Fibroblast of the aortic adventitia (primary cell): ENCODE results near the gene ZC3HAV1L. TPM values are rescaled to one million over a fixed set of nuclear protein-coding genes. Genes with fewer than 3 reads are reported as not detected.
A peak's percentile ranks its signal among the peaks of the same experiment; 100 is the strongest.

Experiments
- DNase-seq: peaks from one replicate; pipeline ENCODE4 v3.0.0-alpha.2; 2010; ENCODE audit warnings: low read depth
- H3K4me3 ChIP-seq: 2 replicates; pipeline ENCODE4 v1.5.1; 2011; ENCODE audit warnings: low read depth, mild to moderate bottlenecking, control low read depth, low read length, moderate library complexity
- total RNA-seq: library from RNA; depleted of rRNA; stranded (reverse); fragments of >200 nt; gene quantifications from 2 replicates; pipeline ENCODE4 v1.2.3, GENCODE V29; 2012; ENCODE audit warnings: low replicate concordance
- TF ChIP-seq, protein P1 (sequence below): IDR thresholded peaks from 2 replicates; pipeline ENCODE4 v1.5.1; 2011; ENCODE audit warnings: mild to moderate bottlenecking, low read length, control low read depth, inconsistent platforms; ENCODE audit not compliant: insufficient read depth

The ZC3HAV1L gene, protein sequence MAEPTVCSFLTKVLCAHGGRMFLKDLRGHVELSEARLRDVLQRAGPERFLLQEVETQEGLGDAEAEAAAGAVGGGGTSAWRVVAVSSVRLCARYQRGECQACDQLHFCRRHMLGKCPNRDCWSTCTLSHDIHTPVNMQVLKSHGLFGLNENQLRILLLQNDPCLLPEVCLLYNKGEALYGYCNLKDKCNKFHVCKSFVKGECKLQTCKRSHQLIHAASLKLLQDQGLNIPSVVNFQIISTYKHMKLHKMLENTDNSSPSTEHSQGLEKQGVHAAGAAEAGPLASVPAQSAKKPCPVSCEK
- 11.9 and 36.6 TPM in 2 replicates for total RNA-seq

DNA sequence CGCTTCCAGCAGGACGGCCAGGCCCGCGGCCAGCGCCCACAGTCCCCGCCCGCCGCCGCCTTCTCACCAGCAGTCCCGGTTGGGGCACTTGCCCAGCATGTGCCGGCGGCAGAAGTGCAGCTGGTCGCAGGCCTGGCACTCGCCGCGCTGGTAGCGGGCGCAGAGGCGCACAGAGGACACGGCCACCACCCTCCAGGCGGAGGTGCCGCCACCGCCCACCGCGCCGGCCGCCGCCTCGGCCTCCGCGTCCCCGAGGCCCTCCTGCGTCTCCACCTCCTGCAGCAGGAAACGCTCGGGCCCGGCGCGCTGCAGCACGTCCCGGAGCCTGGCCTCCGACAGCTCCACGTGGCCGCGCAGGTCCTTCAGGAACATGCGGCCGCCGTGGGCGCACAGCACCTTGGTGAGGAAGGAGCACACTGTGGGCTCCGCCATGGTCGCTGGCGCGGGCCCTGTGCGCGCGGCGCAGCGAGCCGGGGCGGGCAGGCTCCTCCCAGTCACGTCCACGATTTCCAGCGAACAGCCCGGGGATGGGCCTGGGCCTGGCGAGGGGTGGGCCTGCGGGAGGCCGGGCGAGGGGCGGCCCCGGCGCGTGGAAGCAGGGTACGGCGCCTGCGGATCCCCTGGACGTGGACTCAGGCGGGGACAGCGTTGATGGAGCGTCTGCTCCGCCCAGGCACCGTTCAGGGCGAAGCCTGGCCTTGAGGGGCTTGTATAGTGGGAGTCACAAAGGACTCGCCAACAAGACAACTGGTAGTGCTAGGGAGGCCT is at the start of gene ZC3HAV1L:
ZC3HAV1L (minus strand) TSS at position 457 of the 768 bp plus-strand sequence; CDS start at position 432, 25 bp downstream.
- H3K4me3 ChIP-seq = peak within 1 kb of the TSS; percentile 76
- DNase-seq = peak; percentile 56
- TF ChIP-seq, protein P1, sequence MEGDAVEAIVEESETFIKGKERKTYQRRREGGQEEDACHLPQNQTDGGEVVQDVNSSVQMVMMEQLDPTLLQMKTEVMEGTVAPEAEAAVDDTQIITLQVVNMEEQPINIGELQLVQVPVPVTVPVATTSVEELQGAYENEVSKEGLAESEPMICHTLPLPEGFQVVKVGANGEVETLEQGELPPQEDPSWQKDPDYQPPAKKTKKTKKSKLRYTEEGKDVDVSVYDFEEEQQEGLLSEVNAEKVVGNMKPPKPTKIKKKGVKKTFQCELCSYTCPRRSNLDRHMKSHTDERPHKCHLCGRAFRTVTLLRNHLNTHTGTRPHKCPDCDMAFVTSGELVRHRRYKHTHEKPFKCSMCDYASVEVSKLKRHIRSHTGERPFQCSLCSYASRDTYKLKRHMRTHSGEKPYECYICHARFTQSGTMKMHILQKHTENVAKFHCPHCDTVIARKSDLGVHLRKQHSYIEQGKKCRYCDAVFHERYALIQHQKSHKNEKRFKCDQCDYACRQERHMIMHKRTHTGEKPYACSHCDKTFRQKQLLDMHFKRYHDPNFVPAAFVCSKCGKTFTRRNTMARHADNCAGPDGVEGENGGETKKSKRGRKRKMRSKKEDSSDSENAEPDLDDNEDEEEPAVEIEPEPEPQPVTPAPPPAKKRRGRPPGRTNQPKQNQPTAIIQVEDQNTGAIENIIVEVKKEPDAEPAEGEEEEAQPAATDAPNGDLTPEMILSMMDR = no peak

DNA sequence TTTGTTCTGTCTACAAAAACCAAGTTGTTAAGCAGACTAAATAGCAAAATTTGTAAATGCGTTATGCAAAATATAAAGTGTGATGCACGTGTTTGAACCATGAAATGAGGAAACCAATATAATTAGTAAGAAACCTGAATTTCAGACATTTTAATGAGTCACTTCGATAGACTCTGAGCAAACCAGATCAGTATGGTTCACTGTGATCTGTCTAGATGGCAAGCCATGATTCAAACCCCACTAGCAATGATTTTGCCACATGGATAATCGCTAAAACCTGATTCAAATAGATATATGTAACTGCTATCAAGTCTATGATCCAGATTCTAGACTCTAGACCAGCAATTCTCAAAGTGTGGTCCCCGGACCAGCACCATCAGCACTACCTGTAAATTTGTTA is 48.9 kb upstream of the ZC3HAV1L start:
- TF ChIP-seq, protein P1 = no peak
- no peak overlapping the region for H3K4me3 ChIP-seq
- no peak for DNase-seq

DNA sequence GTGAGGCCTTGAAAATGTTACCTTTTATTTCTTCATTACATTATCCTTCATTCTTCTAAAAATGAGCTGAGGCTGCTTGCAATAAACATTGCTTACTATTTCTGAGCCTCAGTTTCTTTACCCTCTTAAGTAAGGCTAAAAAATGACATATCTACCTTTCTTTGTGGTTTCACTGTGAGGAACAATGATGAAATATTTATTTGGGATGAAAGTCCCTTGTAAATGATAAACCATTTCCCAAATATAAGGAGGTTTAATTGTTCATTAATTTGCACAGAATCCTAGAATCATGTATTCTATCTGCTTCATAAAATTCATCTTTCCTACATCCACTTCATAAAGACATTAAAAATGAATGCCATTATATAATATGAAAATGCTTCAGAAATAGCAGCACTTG is 45.7 kb upstream of the ZC3HAV1L start:
- TF ChIP-seq, protein P1 = no peak
- no peak overlapping the region for H3K4me3 ChIP-seq
- no peak for DNase-seq

DNA sequence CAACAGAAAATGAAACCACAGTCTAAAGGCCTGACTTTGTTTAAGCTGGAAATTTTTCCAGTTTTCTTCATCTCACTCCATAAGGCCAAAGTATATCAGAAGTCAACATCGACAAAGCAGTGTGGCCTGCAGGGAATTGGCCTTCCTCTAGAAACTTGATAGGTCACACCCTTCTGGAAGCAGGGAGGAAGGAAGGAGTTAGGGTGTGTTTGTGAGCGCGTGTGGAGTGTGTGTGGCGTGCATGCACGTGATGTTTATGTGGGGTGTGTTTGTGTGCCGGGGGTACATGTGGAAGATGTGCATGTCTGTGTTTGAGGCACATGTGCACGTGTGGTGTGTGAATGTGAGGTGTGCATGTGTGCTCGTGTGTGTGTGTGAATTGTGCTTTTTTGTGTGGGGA is 45.1 kb upstream of the ZC3HAV1L start:
- TF ChIP-seq, protein P1 = no peak
- H3K4me3 ChIP-seq = no peak overlapping the region
- DNase-seq = no peak

DNA sequence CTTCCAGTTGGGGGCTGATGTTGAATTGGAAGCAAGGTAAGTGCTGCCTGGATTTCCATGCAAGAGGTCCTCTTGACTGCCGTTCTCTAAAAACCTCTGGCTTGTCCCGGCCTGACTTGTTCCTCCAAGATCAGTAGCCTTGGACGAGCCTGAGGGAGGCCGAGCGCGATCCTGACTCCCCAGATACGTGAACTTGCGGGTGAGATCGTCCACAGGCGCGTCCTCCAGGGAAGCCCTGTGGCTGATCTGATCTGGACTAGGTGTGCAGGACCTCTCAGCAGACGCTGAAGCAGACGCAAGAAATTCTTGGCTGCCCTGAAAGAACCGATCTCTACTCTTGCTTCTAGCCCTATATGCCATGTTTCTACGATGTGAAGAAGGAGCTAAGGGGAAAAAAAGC is 44.0 kb upstream of the ZC3HAV1L start:
- no peak for DNase-seq
- TF ChIP-seq, protein P1 = no peak
- H3K4me3 ChIP-seq = no peak overlapping the region

DNA sequence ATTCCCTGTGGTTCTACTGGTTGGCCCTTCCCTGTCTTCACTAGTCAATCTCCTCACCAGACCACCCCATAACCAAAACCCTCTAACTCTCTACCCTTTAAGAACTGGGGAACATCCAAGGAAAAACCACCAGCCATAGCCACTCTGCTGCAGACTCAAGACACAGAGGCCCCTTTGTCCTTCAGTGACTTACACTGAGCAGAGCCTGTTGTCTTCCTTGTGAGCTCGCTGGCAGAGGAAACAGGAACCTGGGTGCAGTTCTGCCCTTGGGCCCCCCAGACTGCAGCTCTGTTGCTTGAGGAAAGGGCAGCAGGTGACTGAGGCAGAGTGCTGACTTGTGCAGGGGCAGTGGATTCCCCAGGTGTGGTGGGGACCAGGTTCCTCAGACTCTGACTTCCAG is 43.1 kb upstream of the ZC3HAV1L start:
- TF ChIP-seq, protein P1 = no peak
- DNase-seq = no peak
- no peak overlapping the region for H3K4me3 ChIP-seq
